GM21381 (cell line): Measurements from ENCODE around the gene CTNNA2.
"Not testable (repeated sequence)": the region's sequence is repeated elsewhere in the genome, so short reads cannot be mapped to it uniquely, and the experiment has no call there.

ENCODE experiments used
- ATAC-seq: cut with Tn5 transposase; IDR thresholded peaks from one replicate; pipeline ENCODE4 v1.9.1; 2021; ENCODE audit warnings: mild to moderate bottlenecking, moderate library complexity; ENCODE audit not compliant: unreplicated experiment

The CTNNA2 gene

GRCh38 chr2:80169811-80170594, 657.2 kb downstream of the CTNNA2 start:
- no peak for ATAC-seq

GRCh38 chr2:80185091-80185490, 672.2 kb downstream of the CTNNA2 start:
- no peak for ATAC-seq

- no peak for ATAC-seq
Measured at GRCh38 chr2:80186262-80186661, 673.4 kb downstream of the CTNNA2 start.

- ATAC-seq: no peak
Measured at GRCh38 chr2:80187156-80187555, 674.3 kb downstream of the CTNNA2 start.

- ATAC-seq: no peak
Measured at GRCh38 chr2:80190166-80190565, 677.3 kb downstream of the CTNNA2 start.

- ATAC-seq: no peak
Measured at GRCh38 chr2:80193566-80193965, 680.7 kb downstream of the CTNNA2 start.

GRCh38 chr2:80195034-80195433, 682.2 kb downstream of the CTNNA2 start:
- ATAC-seq: no peak

GRCh38 chr2:80198042-80198441, 685.2 kb downstream of the CTNNA2 start:
- ATAC-seq: no peak

GRCh38 chr2:80199504-80199903, 686.7 kb downstream of the CTNNA2 start:
- no peak for ATAC-seq

GRCh38 chr2:80203929-80204328, 691.1 kb downstream of the CTNNA2 start:
- ATAC-seq: not testable (repeated sequence)

- no peak for ATAC-seq
Measured at GRCh38 chr2:80205498-80205897, 692.6 kb downstream of the CTNNA2 start.

- ATAC-seq: no peak
Measured at GRCh38 chr2:80209458-80209857, 696.6 kb downstream of the CTNNA2 start.

- no peak for ATAC-seq
Measured at GRCh38 chr2:80217446-80217845, 704.6 kb downstream of the CTNNA2 start.

- ATAC-seq: no peak
Measured at GRCh38 chr2:80222644-80223043, 709.8 kb downstream of the CTNNA2 start.

GRCh38 chr2:80231421-80231820, 718.6 kb downstream of the CTNNA2 start:
- ATAC-seq: no peak

GRCh38 chr2:80233333-80233732, 720.5 kb downstream of the CTNNA2 start:
- no peak for ATAC-seq

- no peak for ATAC-seq
Measured at GRCh38 chr2:80238692-80239469, 726.0 kb downstream of the CTNNA2 start.

- no peak for ATAC-seq
Measured at GRCh38 chr2:80242355-80242910, 729.6 kb downstream of the CTNNA2 start.

- no peak for ATAC-seq
Measured at GRCh38 chr2:80244905-80245584, 732.2 kb downstream of the CTNNA2 start.

GRCh38 chr2:80246534-80246933, 733.7 kb downstream of the CTNNA2 start:
- ATAC-seq: no peak

- ATAC-seq: no peak
Measured at GRCh38 chr2:80247339-80247738, 734.5 kb downstream of the CTNNA2 start.
